HFF-Myc (cell line): ENCODE data around the gene ALG12.

ENCODE experiments used
- DNase-seq: peaks from one replicate; pipeline ENCODE4 v3.0.0-alpha.2; 2011; ENCODE audit warnings: low read depth; ENCODE audit errors: extremely low read depth
- H3K4me3 ChIP-seq: replicated peaks from 2 replicates; pipeline ENCODE4 v1.5.1; 2011; ENCODE audit warnings: low read depth, mild to moderate bottlenecking, control low read depth, low read length
- TF ChIP-seq, protein P1 (sequence below): IDR thresholded peaks from 2 replicates; pipeline ENCODE4 v1.5.1; 2012; ENCODE audit warnings: mild to moderate bottlenecking, low read depth, low read length, control low read depth; ENCODE audit errors: missing control alignments

Gene ALG12

GRCh38 chr22:49893025-49893424, 25.2 kb downstream of the ALG12 start:
- TF ChIP-seq, protein P1, sequence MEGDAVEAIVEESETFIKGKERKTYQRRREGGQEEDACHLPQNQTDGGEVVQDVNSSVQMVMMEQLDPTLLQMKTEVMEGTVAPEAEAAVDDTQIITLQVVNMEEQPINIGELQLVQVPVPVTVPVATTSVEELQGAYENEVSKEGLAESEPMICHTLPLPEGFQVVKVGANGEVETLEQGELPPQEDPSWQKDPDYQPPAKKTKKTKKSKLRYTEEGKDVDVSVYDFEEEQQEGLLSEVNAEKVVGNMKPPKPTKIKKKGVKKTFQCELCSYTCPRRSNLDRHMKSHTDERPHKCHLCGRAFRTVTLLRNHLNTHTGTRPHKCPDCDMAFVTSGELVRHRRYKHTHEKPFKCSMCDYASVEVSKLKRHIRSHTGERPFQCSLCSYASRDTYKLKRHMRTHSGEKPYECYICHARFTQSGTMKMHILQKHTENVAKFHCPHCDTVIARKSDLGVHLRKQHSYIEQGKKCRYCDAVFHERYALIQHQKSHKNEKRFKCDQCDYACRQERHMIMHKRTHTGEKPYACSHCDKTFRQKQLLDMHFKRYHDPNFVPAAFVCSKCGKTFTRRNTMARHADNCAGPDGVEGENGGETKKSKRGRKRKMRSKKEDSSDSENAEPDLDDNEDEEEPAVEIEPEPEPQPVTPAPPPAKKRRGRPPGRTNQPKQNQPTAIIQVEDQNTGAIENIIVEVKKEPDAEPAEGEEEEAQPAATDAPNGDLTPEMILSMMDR: no peak
- H3K4me3 ChIP-seq: no peak overlapping the region
- no peak for DNase-seq

DNA sequence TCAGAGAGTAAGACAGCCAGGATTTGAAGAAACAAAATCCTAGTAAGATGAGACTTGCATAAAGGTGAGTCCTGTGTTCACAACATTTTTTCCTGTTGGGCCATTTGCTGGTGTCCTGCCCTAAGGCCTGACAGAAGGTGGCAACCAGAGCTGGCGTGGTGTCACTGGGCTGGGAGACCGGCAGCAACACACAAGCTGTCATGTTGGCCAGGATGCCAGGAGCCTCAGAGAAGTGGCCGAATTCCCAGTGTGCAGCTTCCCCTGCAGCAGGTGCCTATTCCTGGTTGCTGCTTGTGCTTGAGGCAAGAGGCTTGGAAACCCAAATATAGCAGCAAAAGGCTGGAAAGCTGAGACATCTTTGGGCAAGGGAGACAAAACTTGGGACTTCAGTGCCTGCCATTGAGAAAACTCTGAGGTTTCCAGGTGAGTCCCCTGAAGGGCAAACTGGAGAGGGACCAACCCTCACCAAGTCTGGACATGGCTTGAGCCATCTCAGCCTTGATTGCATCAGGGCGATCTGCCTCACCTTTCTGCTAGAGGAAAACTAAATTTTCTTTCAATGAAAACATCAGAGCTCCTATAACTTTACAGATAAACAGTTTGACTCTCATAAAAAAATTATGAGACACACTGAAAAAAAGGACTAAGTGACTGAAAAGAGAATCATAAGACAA, 25.9 kb downstream of the ALG12 start:
- DNase-seq: no peak
- TF ChIP-seq, protein P1: no peak
- no peak overlapping the region for H3K4me3 ChIP-seq

GRCh38 chr22:49889071-49889470, 29.2 kb downstream of the ALG12 start:
- no peak for DNase-seq
- H3K4me3 ChIP-seq: no peak overlapping the region
- TF ChIP-seq, protein P1: no peak

- no peak for DNase-seq
- no peak overlapping the region for H3K4me3 ChIP-seq
- TF ChIP-seq, protein P1: no peak
Measured at GRCh38 chr22:49887702-49888101, 30.5 kb downstream of the ALG12 start.

DNA sequence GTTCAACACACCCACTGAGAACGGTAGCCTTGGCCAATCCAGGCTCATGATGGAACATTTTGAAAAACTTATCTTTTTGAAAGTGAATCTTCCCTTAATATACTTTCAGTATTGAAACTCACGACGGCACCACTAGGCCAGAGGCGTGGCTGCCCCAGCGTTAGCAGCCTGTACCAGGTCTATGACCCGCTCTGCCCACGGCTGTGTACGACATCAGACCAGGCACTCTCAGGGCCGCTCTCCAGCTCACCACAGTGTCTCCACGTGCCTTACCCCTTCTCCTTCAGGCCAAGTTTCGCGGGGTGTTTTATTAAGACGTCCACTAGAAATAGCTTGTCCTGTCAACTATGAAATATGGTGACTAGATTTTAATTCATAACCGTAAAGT, 31.2 kb downstream of the ALG12 start:
- no peak for DNase-seq
- TF ChIP-seq, protein P1: no peak
- H3K4me3 ChIP-seq: no peak overlapping the region

GRCh38 chr22:49886346-49887063, 31.7 kb downstream of the ALG12 start:
- TF ChIP-seq, protein P1: no peak
- H3K4me3 ChIP-seq: no peak overlapping the region
- DNase-seq: no peak

DNA sequence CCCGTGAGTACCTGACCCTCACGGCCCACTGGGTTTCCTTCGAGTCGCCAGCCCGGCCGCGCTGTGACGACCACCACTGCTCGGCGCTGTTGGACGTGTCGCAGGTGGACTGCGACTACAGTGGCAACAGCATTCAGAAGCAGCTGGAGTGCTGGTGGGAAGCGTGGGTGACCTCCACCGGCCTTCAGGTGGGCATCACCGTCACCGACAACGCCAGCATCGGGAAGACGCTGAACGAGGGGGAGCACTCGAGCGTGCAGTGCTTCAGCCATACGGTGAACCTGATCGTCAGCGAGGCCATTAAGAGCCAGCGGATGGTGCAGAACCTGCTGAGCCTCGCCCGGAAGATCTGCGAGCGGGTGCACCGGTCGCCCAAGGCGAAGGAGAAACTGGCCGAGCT, 32.4 kb downstream of the ALG12 start:
- TF ChIP-seq, protein P1: no peak
- no peak overlapping the region for H3K4me3 ChIP-seq
- DNase-seq: no peak
